Right atrium auricular region (tissue), 2 donors: Measurements from ENCODE around the gene CXorf49B. TPM values are rescaled to one million over a fixed set of nuclear protein-coding genes. Genes with fewer than 3 reads are reported as not detected.
A peak's percentile ranks its signal among the peaks of the same experiment; 100 is the strongest.
"Not testable (repeated sequence)": the region's sequence is repeated elsewhere in the genome, so short reads cannot be mapped to it uniquely, and the experiment has no call there.

Experiments
- DNase-seq: peaks from one replicate; pipeline ENCODE4 v3.0.0-alpha.2; 2019; ENCODE audit warnings: low spot score
- H3K27ac ChIP-seq, 2 donors: fragments of 200-600 bp; sonication (generic); 1 replicate in 1 of 2; 2 replicates in 1 of 2; pipeline ENCODE4 v1.5.1; 2016 to 2019
- H3K27me3 ChIP-seq, 2 donors: fragments of 200-600 bp; sonication (generic); one replicate each; pipeline versions ENCODE4 v1.5.1 to v1.6.0; 2017 to 2019
- H3K36me3 ChIP-seq: fragments of 200-600 bp; sonication (generic); one replicate; pipeline ENCODE4 v1.5.1; 2016
- H3K4me1 ChIP-seq, 2 donors: fragments of 200-600 bp; sonication (generic); one replicate each; pipeline versions ENCODE4 v1.5.1 to v1.6.0; 2017 to 2019
- H3K4me3 ChIP-seq, 2 donors: fragments of 200-600 bp; sonication (generic); 1 replicate in 1 of 2; 2 replicates in 1 of 2; pipeline ENCODE4 v1.5.1; 2017 to 2019; ENCODE audit warnings: mild to moderate bottlenecking in 1 of 2, moderate library complexity in 1 of 2
- H3K9me3 ChIP-seq, 2 donors: fragments of 200-600 bp; sonication (generic); one replicate each; pipeline ENCODE4 v1.5.1; 2019
- total RNA-seq, 2 donors: library from RNA; depleted of rRNA; stranded (reverse); fragments of >200 nt; gene quantifications; one replicate each; pipeline ENCODE4 v1.1.0, GENCODE V29; 2016

CXorf49B gene
- not detected for total RNA-seq

DNA sequence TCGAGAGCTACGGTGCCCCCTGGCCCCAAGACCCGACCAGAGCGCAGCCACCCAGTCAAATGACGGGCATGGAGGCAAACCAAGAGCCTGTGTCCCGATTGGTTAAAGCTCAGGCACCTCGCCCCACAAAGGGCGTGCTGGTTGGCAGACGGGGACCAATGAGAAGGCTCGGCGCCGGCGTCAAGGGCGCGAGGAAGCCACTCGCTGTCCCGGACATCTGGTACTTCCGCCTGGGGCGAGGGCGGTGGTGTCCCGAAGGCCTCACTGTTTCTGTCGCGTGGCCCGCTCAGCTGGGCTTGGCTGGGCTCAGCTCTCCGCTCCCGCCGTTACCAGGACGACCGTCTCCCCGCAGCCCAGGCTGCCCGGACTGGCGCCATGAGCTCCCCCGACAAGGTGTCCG is at the start of gene CXorf49B:
Gene CXorf49B (plus strand): TSS at position 301 of the 400 bp plus-strand sequence. CDS start 75 bp downstream, at position 376.
- not testable (repeated sequence) for H3K27me3 ChIP-seq, H3K9me3 ChIP-seq, DNase-seq, H3K4me1 ChIP-seq, H3K27ac ChIP-seq, H3K4me3 ChIP-seq, H3K36me3 ChIP-seq

DNA sequence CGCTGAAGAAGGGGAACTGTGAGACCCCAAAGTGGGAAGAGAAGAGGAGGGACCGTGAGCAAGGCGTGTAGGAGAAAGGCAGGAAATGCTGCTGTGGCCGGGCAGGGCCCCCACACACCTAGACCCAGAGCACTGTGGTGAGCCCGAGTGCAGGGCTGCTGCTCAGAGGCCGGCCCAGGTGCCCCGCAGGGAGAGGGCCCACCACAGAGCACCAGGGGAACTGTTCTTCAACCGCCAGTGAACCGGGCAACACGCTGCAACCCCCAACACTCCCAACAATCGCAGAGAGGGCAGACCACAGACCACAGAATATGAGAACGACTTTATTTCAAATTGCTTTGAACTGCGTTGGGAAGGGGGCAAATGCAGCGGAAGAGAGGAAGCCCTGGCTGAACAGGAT is 49.1 kb upstream of the CXorf49B start:
- H3K27me3 ChIP-seq, H3K9me3 ChIP-seq, H3K36me3 ChIP-seq, H3K27ac ChIP-seq, H3K4me1 ChIP-seq, DNase-seq, H3K4me3 ChIP-seq: not testable (repeated sequence)

GRCh38 chrX:71715551-71715950 is 47.6 kb upstream of the CXorf49B start:
- H3K9me3 ChIP-seq, H3K4me1 ChIP-seq, H3K36me3 ChIP-seq, H3K27ac ChIP-seq, H3K4me3 ChIP-seq, DNase-seq, H3K27me3 ChIP-seq: not testable (repeated sequence)

GRCh38 chrX:71716323-71716722 is 46.8 kb upstream of the CXorf49B start:
- not testable (repeated sequence) for H3K4me3 ChIP-seq, H3K4me1 ChIP-seq, DNase-seq, H3K27ac ChIP-seq, H3K36me3 ChIP-seq, H3K27me3 ChIP-seq, H3K9me3 ChIP-seq

- not testable (repeated sequence) for H3K27me3 ChIP-seq, H3K27ac ChIP-seq, DNase-seq
These were observed 45.0 kb upstream of the CXorf49B start, which contains the start of gene CXorf49 for GRCh38 chrX:71718185-71718584. TSS of gene CXorf49 (minus strand) at chrX:71718285. CDS start at chrX:71718151, 134 bp downstream.

GRCh38 chrX:71719195-71719594 is 44.0 kb upstream of the CXorf49B start:
- DNase-seq: peak; percentile 13
- not testable (repeated sequence) for H3K36me3 ChIP-seq, H3K4me3 ChIP-seq, H3K4me1 ChIP-seq, H3K9me3 ChIP-seq, H3K27ac ChIP-seq, H3K27me3 ChIP-seq

More at GRCh38 chrX:71718185-71718584, 45.0 kb upstream of the CXorf49B start, which contains the start of gene CXorf49:
- H3K9me3 ChIP-seq, H3K4me1 ChIP-seq, H3K4me3 ChIP-seq, H3K36me3 ChIP-seq: not testable (repeated sequence)

DNA sequence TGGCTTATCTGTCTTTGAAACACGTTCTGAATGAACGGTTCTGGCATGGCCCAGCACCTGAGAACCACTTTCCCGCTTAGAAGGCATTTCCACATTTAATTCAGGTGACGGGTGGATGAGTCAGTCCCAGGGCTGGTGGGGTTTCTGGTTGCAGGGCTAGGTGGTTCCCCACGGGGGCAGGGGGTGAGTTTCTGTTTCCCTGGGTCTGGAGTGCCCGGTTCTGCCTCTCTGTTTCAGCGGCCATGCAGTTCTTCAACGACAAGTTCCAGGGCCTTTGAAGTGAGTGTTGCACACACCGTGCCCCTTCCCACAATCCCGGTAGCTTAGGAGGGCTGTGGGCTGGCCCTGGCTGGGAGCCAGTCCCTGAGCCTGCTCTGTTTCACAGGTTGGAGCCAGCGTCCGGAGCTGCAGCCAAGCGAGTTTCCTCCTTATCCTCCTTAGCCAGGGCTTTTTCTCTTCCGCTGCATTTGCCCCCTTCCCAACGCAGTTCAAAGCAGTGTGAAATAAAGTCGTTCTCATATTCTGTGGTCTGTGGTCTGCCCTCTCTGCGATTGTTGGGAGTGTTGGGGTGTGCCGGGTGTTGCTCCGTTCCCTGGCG is 42.8 kb upstream of the CXorf49B start:
- H3K27me3 ChIP-seq, H3K4me1 ChIP-seq: not testable (repeated sequence)

DNA sequence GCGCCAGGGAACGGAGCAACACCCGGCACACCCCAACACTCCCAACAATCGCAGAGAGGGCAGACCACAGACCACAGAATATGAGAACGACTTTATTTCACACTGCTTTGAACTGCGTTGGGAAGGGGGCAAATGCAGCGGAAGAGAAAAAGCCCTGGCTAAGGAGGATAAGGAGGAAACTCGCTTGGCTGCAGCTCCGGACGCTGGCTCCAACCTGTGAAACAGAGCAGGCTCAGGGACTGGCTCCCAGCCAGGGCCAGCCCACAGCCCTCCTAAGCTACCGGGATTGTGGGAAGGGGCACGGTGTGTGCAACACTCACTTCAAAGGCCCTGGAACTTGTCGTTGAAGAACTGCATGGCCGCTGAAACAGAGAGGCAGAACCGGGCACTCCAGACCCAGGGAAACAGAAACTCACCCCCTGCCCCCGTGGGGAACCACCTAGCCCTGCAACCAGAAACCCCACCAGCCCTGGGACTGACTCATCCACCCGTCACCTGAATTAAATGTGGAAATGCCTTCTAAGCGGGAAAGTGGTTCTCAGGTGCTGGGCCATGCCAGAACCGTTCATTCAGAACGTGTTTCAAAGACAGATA is 2.4 kb upstream of the CXorf49B start:
- DNase-seq, H3K4me1 ChIP-seq, H3K4me3 ChIP-seq, H3K36me3 ChIP-seq, H3K27ac ChIP-seq, H3K9me3 ChIP-seq, H3K27me3 ChIP-seq: not testable (repeated sequence)

More for the DNA sequence above, 42.8 kb upstream of the CXorf49B start:
- DNase-seq, H3K27ac ChIP-seq, H3K9me3 ChIP-seq, H3K4me3 ChIP-seq, H3K36me3 ChIP-seq: not testable (repeated sequence)

GRCh38 chrX:71764832-71765231 is 1.7 kb downstream of the CXorf49B start:
- not testable (repeated sequence) for H3K36me3 ChIP-seq, H3K4me1 ChIP-seq, H3K4me3 ChIP-seq, H3K9me3 ChIP-seq, H3K27ac ChIP-seq, H3K27me3 ChIP-seq, DNase-seq

- H3K27me3 ChIP-seq, DNase-seq, H3K36me3 ChIP-seq, H3K27ac ChIP-seq, H3K4me3 ChIP-seq, H3K9me3 ChIP-seq, H3K4me1 ChIP-seq: not testable (repeated sequence)
These were observed 2.5 kb downstream of the CXorf49B start for GRCh38 chrX:71765613-71766012.

- H3K27me3 ChIP-seq, H3K4me3 ChIP-seq, H3K27ac ChIP-seq, H3K36me3 ChIP-seq, H3K9me3 ChIP-seq, DNase-seq, H3K4me1 ChIP-seq: not testable (repeated sequence)
These were observed 4.0 kb downstream of the CXorf49B start for GRCh38 chrX:71767134-71767533.

- not testable (repeated sequence) for H3K27ac ChIP-seq, H3K4me1 ChIP-seq, H3K36me3 ChIP-seq, DNase-seq, H3K4me3 ChIP-seq, H3K27me3 ChIP-seq, H3K9me3 ChIP-seq
These were observed 15.2 kb downstream of the CXorf49B start for GRCh38 chrX:71778322-71778721.

DNA sequence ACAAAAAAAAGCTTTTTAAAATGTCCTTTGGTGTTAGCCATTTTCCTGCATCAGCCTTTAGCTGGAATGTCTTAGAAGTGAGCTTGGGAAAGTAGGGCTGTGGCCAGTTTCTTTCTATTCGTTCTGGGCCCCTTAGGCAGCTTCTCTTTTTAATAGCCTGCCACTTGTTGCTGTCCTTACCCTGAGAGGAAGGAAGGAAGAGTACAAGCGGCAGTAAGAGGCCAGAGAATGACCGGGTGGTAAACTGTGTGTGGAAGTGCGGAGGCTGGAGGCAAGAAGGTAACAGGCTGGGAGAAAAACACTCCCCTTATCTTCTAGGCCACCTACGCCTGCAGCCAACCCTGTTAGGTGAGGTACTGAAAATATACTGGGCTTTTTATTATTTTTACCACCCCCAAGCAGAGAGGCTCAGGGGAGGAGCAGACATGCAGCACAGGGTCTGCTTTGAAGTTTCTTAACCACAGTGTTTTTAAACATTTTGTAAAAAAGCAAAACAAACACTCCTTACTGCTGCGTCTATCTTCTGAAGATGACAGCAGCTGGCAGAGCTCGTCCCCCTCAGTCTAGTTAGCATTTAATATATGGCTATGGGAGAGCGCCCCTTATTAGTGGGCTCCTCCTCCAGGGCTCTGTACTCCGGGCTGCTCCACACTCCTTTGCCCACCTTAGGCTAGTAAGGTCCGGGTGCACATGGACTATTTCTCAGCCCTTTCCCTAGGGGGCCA is 19.2 kb downstream of the CXorf49B start:
- not testable (repeated sequence) for H3K4me1 ChIP-seq, H3K27ac ChIP-seq, H3K27me3 ChIP-seq, H3K9me3 ChIP-seq, DNase-seq, H3K36me3 ChIP-seq, H3K4me3 ChIP-seq

DNA sequence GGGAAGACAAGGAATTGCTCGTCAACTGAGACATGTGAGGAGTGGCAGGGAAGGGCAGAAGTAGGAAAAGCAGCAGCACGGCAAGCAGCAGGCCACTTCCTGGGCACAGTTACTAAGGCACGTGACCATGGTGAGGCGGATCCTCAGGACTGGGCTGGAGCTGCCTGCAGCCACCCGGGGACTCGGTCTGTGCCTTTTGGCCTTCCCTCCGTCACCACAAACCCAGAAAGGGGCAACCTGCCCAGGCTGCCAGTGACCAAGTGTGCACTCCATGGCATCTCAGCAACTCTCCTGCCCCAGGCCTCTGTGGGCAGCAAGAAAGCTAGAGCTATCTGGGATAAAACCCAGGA is 19.8 kb downstream of the CXorf49B start:
- not testable (repeated sequence) for H3K4me3 ChIP-seq, H3K27ac ChIP-seq, DNase-seq, H3K27me3 ChIP-seq, H3K36me3 ChIP-seq, H3K9me3 ChIP-seq, H3K4me1 ChIP-seq
